ENCODE data around the gene EYS. TPM values are rescaled to one million over a fixed set of nuclear protein-coding genes. Genes with fewer than 3 reads are reported as not detected.

EYS gene
- total RNA-seq, 1 experiment from 2014 or later = not detected

- Mint-ChIP-seq H3K27me3 (ENCODE audit: low read depth) (no peaks in the 10 kb centered on the region), H3K27ac (no peak overlapping the region), H3K4me1 (no peaks in the 10 kb centered on the region), H3K4me3 (no peak overlapping the region), H3K36me3 (ENCODE audit: insufficient read depth in 1 of 3, low read depth in 3 of 3) (no peaks in the 10 kb centered on the region), H3K9me3 (no peaks in the 10 kb centered on the region)
- no peaks in the 10 kb centered on the region for H4K20me1 ChIP-seq (ENCODE audit: control insufficient read depth, insufficient read depth, insufficient read length)
- H2BK15ac ChIP-seq (ENCODE audit: low read depth, low read length) = no peak overlapping the region
- H3K79me1 ChIP-seq (ENCODE audit: insufficient read depth, low read depth, low read length, poor library complexity, severe bottlenecking) = no peaks in the 10 kb centered on the region
- H3T11ph ChIP-seq (ENCODE audit: low read length) = no peak overlapping the region
- H2AFZ ChIP-seq (ENCODE audit: low read length) = no peak overlapping the region
- no peak overlapping the region for H3K23ac ChIP-seq (ENCODE audit: insufficient read length, low read depth, low read length)
- no peak overlapping the region for H3K4me2 ChIP-seq (ENCODE audit: insufficient read depth, insufficient read length, low read length)
- H3K27ac ChIP-seq (ENCODE audit: insufficient read length, low read depth, low read length) = no peak overlapping the region
- no peak overlapping the region for H4K91ac ChIP-seq (ENCODE audit: insufficient read length, low read depth, low read length)
- TF ChIP-seq, protein P1, sequence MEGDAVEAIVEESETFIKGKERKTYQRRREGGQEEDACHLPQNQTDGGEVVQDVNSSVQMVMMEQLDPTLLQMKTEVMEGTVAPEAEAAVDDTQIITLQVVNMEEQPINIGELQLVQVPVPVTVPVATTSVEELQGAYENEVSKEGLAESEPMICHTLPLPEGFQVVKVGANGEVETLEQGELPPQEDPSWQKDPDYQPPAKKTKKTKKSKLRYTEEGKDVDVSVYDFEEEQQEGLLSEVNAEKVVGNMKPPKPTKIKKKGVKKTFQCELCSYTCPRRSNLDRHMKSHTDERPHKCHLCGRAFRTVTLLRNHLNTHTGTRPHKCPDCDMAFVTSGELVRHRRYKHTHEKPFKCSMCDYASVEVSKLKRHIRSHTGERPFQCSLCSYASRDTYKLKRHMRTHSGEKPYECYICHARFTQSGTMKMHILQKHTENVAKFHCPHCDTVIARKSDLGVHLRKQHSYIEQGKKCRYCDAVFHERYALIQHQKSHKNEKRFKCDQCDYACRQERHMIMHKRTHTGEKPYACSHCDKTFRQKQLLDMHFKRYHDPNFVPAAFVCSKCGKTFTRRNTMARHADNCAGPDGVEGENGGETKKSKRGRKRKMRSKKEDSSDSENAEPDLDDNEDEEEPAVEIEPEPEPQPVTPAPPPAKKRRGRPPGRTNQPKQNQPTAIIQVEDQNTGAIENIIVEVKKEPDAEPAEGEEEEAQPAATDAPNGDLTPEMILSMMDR (conservative IDR thresholded peaks at IDR 0.05) = no peak
- H2AK5ac ChIP-seq (ENCODE audit: insufficient read length, low read length) = no peak overlapping the region
- H2BK5ac ChIP-seq (ENCODE audit: insufficient read length, low read length) = no peak overlapping the region
- H3K18ac ChIP-seq (ENCODE audit: insufficient read length, low read depth, low read length) = no peak overlapping the region
- no peak overlapping the region for H4K5ac ChIP-seq (ENCODE audit: insufficient read length, low read depth, low read length)
- no peaks in the 10 kb centered on the region for H3K79me2 ChIP-seq (ENCODE audit: insufficient read depth, low read length)
- no peak overlapping the region for H3K4ac ChIP-seq (ENCODE audit: low read depth, low read length)
- H3K9me3 ChIP-seq (ENCODE audit: control insufficient read depth, low read depth, low read length) = no peaks in the 10 kb centered on the region
- H3K27me3 ChIP-seq (ENCODE audit: insufficient read depth, low read length) = no peaks in the 10 kb centered on the region
- DNase-seq = no peak
- H2BK20ac ChIP-seq (ENCODE audit: low read depth, low read length, poor library complexity, severe bottlenecking) = no peak overlapping the region
- H2BK12ac ChIP-seq (ENCODE audit: insufficient read length, low read depth, low read length) = no peak overlapping the region
- H3K14ac ChIP-seq (ENCODE audit: insufficient read depth, low read length) = no peak overlapping the region
- H3K4me1 ChIP-seq (ENCODE audit: insufficient read depth, low read length) = no peaks in the 10 kb centered on the region
- H3K56ac ChIP-seq (ENCODE audit: insufficient read length, low read depth, low read length) = no peak overlapping the region
- H4K8ac ChIP-seq (replicated peaks; ENCODE audit: insufficient read length, low read depth, low read length) = no peak overlapping the region
- H2BK120ac ChIP-seq (ENCODE audit: low read depth, low read length, poor library complexity, severe bottlenecking) = no peak overlapping the region
- H3K23me2 ChIP-seq (ENCODE audit: insufficient read length, low read depth, low read length, poor library complexity, severe bottlenecking) = no peaks in the 10 kb centered on the region
- H3K9ac ChIP-seq (ENCODE audit: extremely low read depth, insufficient read length, low read length) = no peak overlapping the region
Observed at GRCh38 chr6:65285275-65285674, 421.8 kb downstream of the EYS start.
